ENCODE data around the gene SLCO2B1.

- TF ChIP-seq EZH2 (IDR thresholded peaks at IDR 0.05; ENCODE audit: insufficient read depth, poor library complexity, severe bottlenecking) (no peak), EZH2phosphoT487 (IDR thresholded peaks at IDR 0.05; ENCODE audit: insufficient read depth, low read depth) (no peak)
Measured at GRCh38 chr11:75142714-75143419, 8.0 kb upstream of the SLCO2B1 start.
